HepG2 (cell line): ENCODE data around the gene DPH1. TPM values are rescaled to one million over a fixed set of nuclear protein-coding genes. Genes with fewer than 3 reads are reported as not detected.

Experiments
- DBP ChIP-seq: sonication (generic); formaldehyde crosslinking; IDR thresholded peaks from 2 replicates; pipeline ENCODE4 v1.4.0; 2020; ENCODE audit warnings: missing genetic modification reagents; ENCODE audit errors: not compliant biosample characterization
- HNRNPK ChIP-seq: fragments of 200-400 bp; formaldehyde crosslinking; IDR thresholded peaks from 2 replicates; pipeline ENCODE4 v1.6.1; 2018; ENCODE audit warnings: low read length, low read depth, moderate library complexity, mild to moderate bottlenecking; ENCODE audit not compliant: poor library complexity, severe bottlenecking
- LRRFIP1 ChIP-seq: sonication (generic); formaldehyde crosslinking; conservative IDR thresholded peaks from 2 replicates; pipeline ENCODE4 v1.4.0; 2020; ENCODE audit warnings: missing genetic modification reagents
- MED13 ChIP-seq: sonication (generic); formaldehyde crosslinking; IDR thresholded peaks from 2 replicates; pipeline ENCODE4 v1.5.0; 2020; ENCODE audit warnings: missing genetic modification reagents
- MYPOP ChIP-seq: sonication (generic); formaldehyde crosslinking; IDR thresholded peaks from 2 replicates; pipeline ENCODE4 v1.8.1; 2023; ENCODE audit warnings: mild to moderate bottlenecking, moderate library complexity, missing genetic modification reagents
- POLR2AphosphoS2 ChIP-seq: IDR thresholded peaks from 2 replicates; pipeline ENCODE4 v1.6.1; 2011; ENCODE audit warnings: low read depth, low read length, improper control_type of control experiment
- RARA ChIP-seq: IDR thresholded peaks from 2 replicates; pipeline ENCODE4 v1.6.1; 2016; ENCODE audit warnings: missing genetic modification reagents, missing compliant biosample characterization
- RFX1 ChIP-seq: fragments of 450-650 bp; IDR thresholded peaks from 2 replicates; pipeline ENCODE4 v1.6.1; 2017
- RXRA ChIP-seq: sonication (generic); formaldehyde crosslinking; IDR thresholded peaks from 2 replicates; pipeline ENCODE4 v1.5.1; 2020; ENCODE audit warnings: missing genetic modification reagents
- SRSF9 ChIP-seq: fragments of 200-400 bp; formaldehyde crosslinking; IDR thresholded peaks from 2 replicates; pipeline ENCODE4 v1.6.1; 2018; ENCODE audit warnings: borderline replicate concordance, mild to moderate bottlenecking, low read depth, low read length; ENCODE audit not compliant: insufficient read depth, poor library complexity, severe bottlenecking
- THAP7 ChIP-seq: sonication (generic); formaldehyde crosslinking; IDR thresholded peaks from 2 replicates; pipeline ENCODE4 v1.8.1; 2023; ENCODE audit warnings: mild to moderate bottlenecking, missing genetic modification reagents
- XRCC5 ChIP-seq: fragments of 200-400 bp; formaldehyde crosslinking; optimal IDR thresholded peaks from 2 replicates; pipeline ENCODE3; 2017; ENCODE audit warnings: mild to moderate bottlenecking, low read length
- ZBTB20 ChIP-seq: sonication (generic); formaldehyde crosslinking; IDR thresholded peaks from 2 replicates; pipeline ENCODE4 v1.8.1; 2023; ENCODE audit warnings: missing genetic modification reagents, low read depth, mild to moderate bottlenecking, borderline replicate concordance
- ZFP62 ChIP-seq: sonication (generic); formaldehyde crosslinking; IDR thresholded peaks from 2 replicates; pipeline ENCODE4 v1.4.0; 2020; ENCODE audit warnings: missing genetic modification reagents
- ZFYVE20 ChIP-seq: sonication (generic); formaldehyde crosslinking; IDR thresholded peaks from 2 replicates; pipeline ENCODE4 v1.8.0; 2023; ENCODE audit warnings: low read depth, mild to moderate bottlenecking, moderate library complexity, missing genetic modification reagents, borderline replicate concordance
- ZNF235 ChIP-seq: sonication (generic); formaldehyde crosslinking; IDR thresholded peaks from 2 replicates; pipeline ENCODE4 v1.8.1; 2023; ENCODE audit warnings: mild to moderate bottlenecking, missing genetic modification reagents, borderline replicate concordance
- ZNF256 ChIP-seq: sonication (generic); formaldehyde crosslinking; conservative IDR thresholded peaks from 2 replicates; pipeline ENCODE4 v1.4.0; 2020; ENCODE audit warnings: missing genetic modification reagents
- ZNF550 ChIP-seq: sonication (generic); formaldehyde crosslinking; IDR thresholded peaks from 2 replicates; pipeline ENCODE4 v1.4.0; 2020; ENCODE audit warnings: mild to moderate bottlenecking, missing genetic modification reagents, borderline replicate concordance
- ZNF569 ChIP-seq: sonication (generic); formaldehyde crosslinking; IDR thresholded peaks from 2 replicates; pipeline ENCODE4 v1.5.0; 2020; ENCODE audit warnings: mild to moderate bottlenecking, missing genetic modification reagents, moderate library complexity, borderline replicate concordance
- ZNF644 ChIP-seq: IDR thresholded peaks from 2 replicates; pipeline ENCODE4 v1.6.1; 2016; ENCODE audit warnings: low read depth
- ZNF672 ChIP-seq: sonication (generic); formaldehyde crosslinking; IDR thresholded peaks from 2 replicates; pipeline ENCODE4 v1.8.1; 2022; ENCODE audit warnings: missing genetic modification reagents
- ZNF781 ChIP-seq: sonication (generic); formaldehyde crosslinking; IDR thresholded peaks from 2 replicates; pipeline ENCODE4 v1.5.1; 2020; ENCODE audit warnings: borderline replicate concordance, mild to moderate bottlenecking, missing genetic modification reagents; ENCODE audit errors: not compliant biosample characterization
- ZSCAN31 ChIP-seq: sonication (generic); formaldehyde crosslinking; IDR thresholded peaks from 2 replicates; pipeline ENCODE4 v1.5.0; 2020; ENCODE audit warnings: low read depth, mild to moderate bottlenecking, missing genetic modification reagents
- polyA plus RNA-seq, 8 experiments: library from polyadenylated mRNA; depleted of rRNA in 3 of 8; stranded (reverse) in 7 of 8; unstranded in 1 of 8; fragments of >200 nt; fragmentation: Illumina TruSeq in 4 of 8; extraction: Trizol in 4 of 8; gene quantifications; 2 replicates each; pipeline versions ENCODE4 v1.2.1 to v1.2.3, GENCODE V29; 2011 to 2016; ENCODE audit warnings: low read depth in 4 of 8, missing spikeins in 1 of 8, mixed read lengths in 1 of 8; ENCODE audit not compliant: insufficient read depth in 1 of 8
- total RNA-seq, 5 experiments: library from RNA; depleted of rRNA; stranded (reverse); fragments of >200 nt; fragmentation: Illumina TruSeq; extraction: Trizol; gene quantifications; 2 replicates each; pipeline ENCODE4 v1.2.3, GENCODE V29; 2016; ENCODE audit warnings: low read depth in 1 of 5
- TF ChIP-seq, protein P1 (sequence below): sonication (generic); formaldehyde crosslinking; IDR thresholded peaks from 2 replicates; pipeline ENCODE4 v1.5.0; 2020; ENCODE audit warnings: mild to moderate bottlenecking, missing genetic modification reagents, moderate library complexity

Gene DPH1
- total and polyA plus RNA-seq, 2 of the 13 experiments (the other 11 are each of a cell fraction or from before 2014, with no cell fraction given): 25.3 to 42.8 TPM

GRCh38 chr17:1995321-1995892 is 34.5 kb upstream of the DPH1 start (continued):
- TF ChIP-seq RXRA (CRISPR knock-in tag) (no peak), ZNF256 (CRISPR knock-in tag) (no peak), ZNF672 (no peak), ZBTB20 (CRISPR knock-in tag) (no peak), XRCC5 (no peak), SRSF9 (no peak), ZFP62 (no peak), POLR2AphosphoS2 (no peak), MYPOP (CRISPR knock-in tag) (no peak), ZNF781 (CRISPR knock-in tag) (no peak), ZNF569 (CRISPR knock-in tag) (no peak), RARA (CRISPR knock-in tag) (no peak), ZSCAN31 (no peak), HNRNPK (no peak), MED13 (CRISPR knock-in tag) (no peak), ZNF644 (CRISPR knock-in tag) (no peak), LRRFIP1 (CRISPR knock-in tag) (no peak), RFX1 (no peak), ZNF235 (CRISPR knock-in tag) (no peak), DBP (CRISPR knock-in tag) (no peak), ZNF550 (CRISPR knock-in tag) (no peak), ZFYVE20 (CRISPR knock-in tag) (no peak), THAP7 (CRISPR knock-in tag) (no peak)
- TF ChIP-seq, protein P1, sequence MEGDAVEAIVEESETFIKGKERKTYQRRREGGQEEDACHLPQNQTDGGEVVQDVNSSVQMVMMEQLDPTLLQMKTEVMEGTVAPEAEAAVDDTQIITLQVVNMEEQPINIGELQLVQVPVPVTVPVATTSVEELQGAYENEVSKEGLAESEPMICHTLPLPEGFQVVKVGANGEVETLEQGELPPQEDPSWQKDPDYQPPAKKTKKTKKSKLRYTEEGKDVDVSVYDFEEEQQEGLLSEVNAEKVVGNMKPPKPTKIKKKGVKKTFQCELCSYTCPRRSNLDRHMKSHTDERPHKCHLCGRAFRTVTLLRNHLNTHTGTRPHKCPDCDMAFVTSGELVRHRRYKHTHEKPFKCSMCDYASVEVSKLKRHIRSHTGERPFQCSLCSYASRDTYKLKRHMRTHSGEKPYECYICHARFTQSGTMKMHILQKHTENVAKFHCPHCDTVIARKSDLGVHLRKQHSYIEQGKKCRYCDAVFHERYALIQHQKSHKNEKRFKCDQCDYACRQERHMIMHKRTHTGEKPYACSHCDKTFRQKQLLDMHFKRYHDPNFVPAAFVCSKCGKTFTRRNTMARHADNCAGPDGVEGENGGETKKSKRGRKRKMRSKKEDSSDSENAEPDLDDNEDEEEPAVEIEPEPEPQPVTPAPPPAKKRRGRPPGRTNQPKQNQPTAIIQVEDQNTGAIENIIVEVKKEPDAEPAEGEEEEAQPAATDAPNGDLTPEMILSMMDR (CRISPR knock-in tag): 0 out of 2 replicates have a peak, but pooled peaks have one; percentile 3
